Measurements from ENCODE around the gene PTPN2. TPM values are rescaled to one million over a fixed set of nuclear protein-coding genes. Genes with fewer than 3 reads are reported as not detected.

The PTPN2 gene
- total RNA-seq, 2 experiments from 2014 or later, result 49.4 to 53.8 TPM

GRCh38 chr18:12823892-12824291 lies 60.1 kb downstream of the PTPN2 start:
- no peaks in the 10 kb centered on the region for H3K27me3 ChIP-seq (ENCODE audit: control insufficient read depth in 1 of 2, insufficient read depth in 2 of 2, low read length in 2 of 2)
- no peak overlapping the region for H3K27ac ChIP-seq (ENCODE audit: low read depth in 1 of 2, low read length in 2 of 2)
- Mint-ChIP-seq H3K9me3 (peaks cover 3% of the 10 kb centered on the region), H3K27me3 (no peaks in the 10 kb centered on the region), H3K36me3 (ENCODE audit: low read depth) (peaks cover 80% of the 10 kb centered on the region), H3K27ac (no peak overlapping the region), H3K4me1 (ENCODE audit: low read depth) (no peaks in the 10 kb centered on the region), H3K4me3 (no peak overlapping the region)
- TF ChIP-seq CTCF (IDR thresholded peaks at IDR 0.05), result no peak
- no peaks in the 10 kb centered on the region for H3K4me1 ChIP-seq (ENCODE audit: insufficient read depth, low read length)
- H3K36me3 ChIP-seq (ENCODE audit: insufficient read depth, low read length), result peaks cover 59% of the 10 kb centered on the region
- H3K9me3 ChIP-seq (ENCODE audit: control insufficient read depth in 1 of 2, insufficient read depth in 1 of 2, low read length in 2 of 2), result peaks cover 8 to 10% of the 10 kb centered on the region in 2 experiments
- intact Hi-C loops (cut with DNase I, micrococcal nuclease), result no loop called here
- ChIA-PET POLR2A (no interaction called here), CTCF (no interaction called here)
- DNase-seq (no peak), ATAC-seq (ENCODE audit: poor library complexity) (no peak)
- no peak overlapping the region for H3K4me3 ChIP-seq (ENCODE audit: low read length)

- no peak overlapping the region for H3K4me3 ChIP-seq (ENCODE audit: low read length)
- H3K27ac ChIP-seq (ENCODE audit: low read depth in 1 of 2, low read length in 2 of 2), result no peak overlapping the region
- no peak for DNase-seq
- H3K4me1 ChIP-seq (ENCODE audit: insufficient read depth, low read length), result no peaks in the 10 kb centered on the region
- no peak overlapping the region for H3K27ac Mint-ChIP-seq
- intact Hi-C loops (cut with DNase I, micrococcal nuclease), result no loop called here
- H3K4me3 Mint-ChIP-seq, result no peak overlapping the region
- H3K36me3 ChIP-seq (ENCODE audit: insufficient read depth, low read length), result peaks cover 57% of the 10 kb centered on the region
- no peak for TF ChIP-seq CTCF (IDR thresholded peaks at IDR 0.05)
- POLR2A ChIA-PET, result no interaction called here
- no peaks in the 10 kb centered on the region for H3K27me3 ChIP-seq (ENCODE audit: control insufficient read depth in 1 of 2, insufficient read depth in 2 of 2, low read length in 2 of 2)
- no peaks in the 10 kb centered on the region for H3K4me1 Mint-ChIP-seq (ENCODE audit: low read depth)
- no peaks in the 10 kb centered on the region for H3K27me3 Mint-ChIP-seq
- no peaks in the 10 kb centered on the region for H3K9me3 Mint-ChIP-seq
- H3K36me3 Mint-ChIP-seq (ENCODE audit: low read depth), result peaks cover 83% of the 10 kb centered on the region
- CTCF ChIA-PET, result interaction anchor here (1.9 kb wide), 1 partner anchor 14 kb away, joined by 5 read pairs; no protein-coding TSS in a partner anchor
- no peak for ATAC-seq (ENCODE audit: poor library complexity)
- no peaks in the 10 kb centered on the region for H3K9me3 ChIP-seq (ENCODE audit: control insufficient read depth in 1 of 2, insufficient read depth in 1 of 2, low read length in 2 of 2)
Measured at GRCh38 chr18:12821408-12821807, 62.6 kb downstream of the PTPN2 start.

- no peak overlapping the region for H3K4me3 Mint-ChIP-seq
- H3K9me3 ChIP-seq (ENCODE audit: control insufficient read depth in 1 of 2, insufficient read depth in 1 of 2, low read length in 2 of 2), result no peaks in the 10 kb centered on the region
- DNase-seq (no peak), ATAC-seq (ENCODE audit: poor library complexity) (no peak)
- no peak overlapping the region for H3K27ac Mint-ChIP-seq
- intact Hi-C loops (cut with DNase I, micrococcal nuclease), result no loop called here
- POLR2A ChIA-PET, result no interaction called here
- no peak overlapping the region for H3K27ac ChIP-seq (ENCODE audit: low read depth in 1 of 2, low read length in 2 of 2)
- H3K36me3 ChIP-seq (ENCODE audit: insufficient read depth, low read length), result peaks cover 63% of the 10 kb centered on the region
- no peaks in the 10 kb centered on the region for H3K27me3 ChIP-seq (ENCODE audit: control insufficient read depth in 1 of 2, insufficient read depth in 2 of 2, low read length in 2 of 2)
- no peaks in the 10 kb centered on the region for H3K27me3 Mint-ChIP-seq
- peaks cover 83% of the 10 kb centered on the region for H3K36me3 Mint-ChIP-seq (ENCODE audit: low read depth)
- H3K4me3 ChIP-seq (ENCODE audit: low read length), result no peak overlapping the region
- TF ChIP-seq CTCF (IDR thresholded peaks at IDR 0.05), result no peak
- H3K4me1 ChIP-seq (ENCODE audit: insufficient read depth, low read length), result no peaks in the 10 kb centered on the region
- no peaks in the 10 kb centered on the region for H3K9me3 Mint-ChIP-seq
- H3K4me1 Mint-ChIP-seq (ENCODE audit: low read depth), result no peaks in the 10 kb centered on the region
- CTCF ChIA-PET, result interaction anchor here (1.9 kb wide), 1 partner anchor 15 kb away, joined by 5 read pairs; no protein-coding TSS in a partner anchor
Measured at GRCh38 chr18:12820506-12820905, 63.5 kb downstream of the PTPN2 start.

Measured in CD4-positive, alpha-beta T cell (primary cell).